Measurements from ENCODE around the gene CTDP1. TPM values are rescaled to one million over a fixed set of nuclear protein-coding genes. Genes with fewer than 3 reads are reported as not detected.

Gene CTDP1
- total and polyA plus RNA-seq, 9 of the 15 experiments (the other 6 are each of a cell fraction or from before 2014, with no cell fraction given): 0.07 to 19.2 (median 4.0) TPM

GRCh38 chr18:79679552-79680099 lies at the start of gene CTDP1 (continued):
- TF ChIP-seq ZBTB11 (CRISPR knock-in tag; IDR thresholded peaks at IDR 0.05) (peak in 1 of 3 experiments; percentile 71; a peak in 2 of 6 replicates), DPF2 (IDR thresholded peaks at IDR 0.05) (no peak), NFE2 (IDR thresholded peaks at IDR 0.05; ENCODE audit: low read depth) (0 out of 2 replicates have a peak, but pooled peaks have one; percentile 9), E2F8 (IDR thresholded peaks at IDR 0.05; ENCODE audit: low read depth, partially characterized antibody) (peak; percentile 89), HDAC1 (IDR thresholded peaks at IDR 0.05) (peak in 1 of 2 experiments; percentile 8; a peak in 1 of 4 replicates), ZNF121 (CRISPR knock-in tag; conservative IDR thresholded peaks at IDR 0.05) (no peak), GABPB1 (CRISPR knock-in tag; IDR thresholded peaks at IDR 0.05) (peak; percentile 82), RBBP5 (IDR thresholded peaks at IDR 0.05; ENCODE audit: borderline replicate concordance, insufficient read depth, low read length, poor library complexity, severe bottlenecking) (peak; percentile 87), FOXA3 (CRISPR knock-in tag; conservative IDR thresholded peaks at IDR 0.05 in 1 of 2, IDR thresholded peaks at IDR 0.05 in 1 of 2) (peak in 1 of 2 experiments; percentile 35; a peak in 1 of 4 replicates), MBD2 (IDR thresholded peaks at IDR 0.05; ENCODE audit: borderline replicate concordance, low read depth) (peak; percentile 45; the same call in 1 of the 2 replicates), ARID4B (CRISPR knock-in tag; IDR thresholded peaks at IDR 0.05) (peak; percentile 43), SIN3A (IDR thresholded peaks at IDR 0.05; ENCODE audit: borderline replicate concordance in 2 of 2, control insufficient read depth in 1 of 2, low read depth in 2 of 2, low read length in 2 of 2) (peak in 1 of 2 experiments; percentile 69; a peak in 1 of 4 replicates), FOXK2 (conservative IDR thresholded peaks at IDR 0.05 in 1 of 2, IDR thresholded peaks at IDR 0.05 in 1 of 2; ENCODE audit: low read depth in 2 of 2) (peak; percentile 80 to 84; a peak in 3 of 4 replicates)
